Liver (tissue), 9 donors: ENCODE measurements around the gene SFTA2. TPM values are rescaled to one million over a fixed set of nuclear protein-coding genes. Genes with fewer than 3 reads are reported as not detected.

Experiments
- DNase-seq: peaks from one replicate; pipeline ENCODE4 v3.0.0-alpha.2; 2017; ENCODE audit warnings: low spot score
- H3K27ac ChIP-seq, 2 donors: one replicate each; pipeline ENCODE4 v1.7.0; 2013; ENCODE audit warnings: inconsistent platforms in 2 of 2, low read length in 2 of 2, control low read depth in 1 of 2, low read depth in 1 of 2, mild to moderate bottlenecking in 1 of 2
- H3K27me3 ChIP-seq, 4 donors: one replicate each; pipeline versions ENCODE4 v1.6.1 to v1.7.0; 2013; ENCODE audit warnings: low read length in 3 of 4, inconsistent platforms in 1 of 4, mild to moderate bottlenecking in 1 of 4, moderate library complexity in 1 of 4; ENCODE audit not compliant: control insufficient read depth in 4 of 4, insufficient read depth in 4 of 4
- H3K36me3 ChIP-seq, 4 donors: one replicate each; pipeline versions ENCODE4 v1.6.1 to v1.7.0; 2013; ENCODE audit warnings: low read length in 3 of 4, mild to moderate bottlenecking in 3 of 4, low read depth in 1 of 4, moderate library complexity in 1 of 4; ENCODE audit not compliant: control insufficient read depth in 4 of 4, insufficient read depth in 3 of 4
- H3K4me1 ChIP-seq, 4 donors: one replicate each; pipeline versions ENCODE4 v1.6.1 to v1.7.0; 2013; ENCODE audit warnings: low read length in 3 of 4, mild to moderate bottlenecking in 3 of 4, moderate library complexity in 1 of 4; ENCODE audit not compliant: control insufficient read depth in 4 of 4, insufficient read depth in 4 of 4
- H3K4me3 ChIP-seq, 3 donors: one replicate each; pipeline versions ENCODE4 v1.6.1 to v1.7.0; 2013; ENCODE audit warnings: low read length in 3 of 3, control low read depth in 1 of 3, low read depth in 1 of 3, mild to moderate bottlenecking in 1 of 3
- H3K9ac ChIP-seq, 2 donors: one replicate each; pipeline ENCODE4 v1.7.0; 2013; ENCODE audit warnings: low read length in 2 of 2, mild to moderate bottlenecking in 2 of 2, moderate library complexity in 2 of 2, control low read depth in 1 of 2, low read depth in 1 of 2
- H3K9me3 ChIP-seq, 4 donors: one replicate each; pipeline versions ENCODE4 v1.6.1 to v1.7.0; 2013; ENCODE audit warnings: low read length in 3 of 4; ENCODE audit not compliant: control insufficient read depth in 4 of 4
- EGR1 ChIP-seq, 2 donors: IDR thresholded peaks; 2 replicates each; pipeline ENCODE4 v1.6.1; 2016 to 2018; ENCODE audit warnings: antibody characterized with exemption in 2 of 2, low read depth in 2 of 2
- FOXA1 ChIP-seq: IDR thresholded peaks from 2 replicates; pipeline ENCODE4 v1.6.1; 2016; ENCODE audit warnings: antibody characterized with exemption
- FOXA2 ChIP-seq: IDR thresholded peaks from 2 replicates; pipeline ENCODE4 v1.6.1; 2016; ENCODE audit warnings: antibody characterized with exemption
- HNF4G ChIP-seq: IDR thresholded peaks from 2 replicates; pipeline ENCODE4 v1.6.1; 2016; ENCODE audit warnings: antibody characterized with exemption
- JUND ChIP-seq, 2 donors: IDR thresholded peaks; 2 replicates each; pipeline ENCODE4 v1.6.1; 2016; ENCODE audit warnings: antibody characterized with exemption in 2 of 2
- RAD21 ChIP-seq, 2 donors: IDR thresholded peaks; 2 replicates each; pipeline ENCODE4 v1.6.1; 2016; ENCODE audit warnings: antibody characterized with exemption in 2 of 2, mild to moderate bottlenecking in 2 of 2
- REST ChIP-seq: IDR thresholded peaks from 2 replicates; pipeline ENCODE4 v1.6.1; 2016; ENCODE audit warnings: antibody characterized with exemption, mild to moderate bottlenecking
- SP1 ChIP-seq: IDR thresholded peaks from 2 replicates; pipeline ENCODE4 v1.6.1; 2018; ENCODE audit warnings: antibody characterized with exemption, mild to moderate bottlenecking
- TAF1 ChIP-seq: conservative IDR thresholded peaks from 2 replicates; pipeline ENCODE4 v1.6.1; 2016; ENCODE audit warnings: antibody characterized with exemption, mild to moderate bottlenecking
- WGBS: extraction: QIAGEN DNeasy Blood & Tissue Kit; methylation state at CpG from one replicate; pipeline ENCODE4 v1.1.7; 2013; 5-methylcytosine and 5-hydroxymethylcytosine counted together
- polyA plus RNA-seq, 2 donors: library from polyadenylated mRNA; stranded (reverse) in 1 of 2; unstranded in 1 of 2; fragments of 200-250 nt in 1 of 2; fragments of >200 nt in 1 of 2; fragmentation: Nextera tagmentation in 1 of 2; extraction: Ambion mirVana in 1 of 2; gene quantifications; one replicate each; pipeline versions ENCODE4 v1.2.1 to v1.2.3, GENCODE V29; 2013 to 2015
- total RNA-seq, 2 donors: library from RNA; depleted of rRNA; stranded (reverse); fragments of >200 nt; gene quantifications; one replicate each; pipeline ENCODE4 v1.2.3, GENCODE V29; 2014
- TF ChIP-seq, protein P1 (sequence below): fragments of 150-350 bp; IDR thresholded peaks from 2 replicates; pipeline ENCODE4 v1.5.1; 2017; ENCODE audit warnings: improper control_type of control experiment, low read depth, low read length; ENCODE audit not compliant: missing input control
- TF ChIP-seq, protein P2 (sequence below): IDR thresholded peaks from 2 replicates; pipeline ENCODE4 v1.6.1; 2016; ENCODE audit warnings: antibody characterized with exemption
- donor health status: healthy.
- donor health status: healthy.
- donor health status: healthy.
- donor health status: healthy.
- donor health status: healthy.

Gene SFTA2
- total and polyA plus RNA-seq, 4 donors, result 0.60 TPM; not detected in 3

GRCh38 chr6:30891450-30891723 lies 40.6 kb downstream of the SFTA2 start:
- TF ChIP-seq TAF1 (no peak), FOXA2 (no peak)
- TF ChIP-seq, protein P1, sequence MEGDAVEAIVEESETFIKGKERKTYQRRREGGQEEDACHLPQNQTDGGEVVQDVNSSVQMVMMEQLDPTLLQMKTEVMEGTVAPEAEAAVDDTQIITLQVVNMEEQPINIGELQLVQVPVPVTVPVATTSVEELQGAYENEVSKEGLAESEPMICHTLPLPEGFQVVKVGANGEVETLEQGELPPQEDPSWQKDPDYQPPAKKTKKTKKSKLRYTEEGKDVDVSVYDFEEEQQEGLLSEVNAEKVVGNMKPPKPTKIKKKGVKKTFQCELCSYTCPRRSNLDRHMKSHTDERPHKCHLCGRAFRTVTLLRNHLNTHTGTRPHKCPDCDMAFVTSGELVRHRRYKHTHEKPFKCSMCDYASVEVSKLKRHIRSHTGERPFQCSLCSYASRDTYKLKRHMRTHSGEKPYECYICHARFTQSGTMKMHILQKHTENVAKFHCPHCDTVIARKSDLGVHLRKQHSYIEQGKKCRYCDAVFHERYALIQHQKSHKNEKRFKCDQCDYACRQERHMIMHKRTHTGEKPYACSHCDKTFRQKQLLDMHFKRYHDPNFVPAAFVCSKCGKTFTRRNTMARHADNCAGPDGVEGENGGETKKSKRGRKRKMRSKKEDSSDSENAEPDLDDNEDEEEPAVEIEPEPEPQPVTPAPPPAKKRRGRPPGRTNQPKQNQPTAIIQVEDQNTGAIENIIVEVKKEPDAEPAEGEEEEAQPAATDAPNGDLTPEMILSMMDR, result no peak
- Histone ChIP-seq H3K27me3 (no peaks in the 10 kb centered on the region), H3K9ac (no peak overlapping the region), H3K27ac (no peak overlapping the region), H3K9me3 (no peaks in the 10 kb centered on the region), H3K4me3 (no peak overlapping the region), H3K36me3 (peaks cover 0 to 6% (median 1%) of the 10 kb centered on the region in 4 donors), H3K4me1 (no peaks in the 10 kb centered on the region)
- WGBS, result 96% methylated on average over 4 of the region's 4 CpGs
- no peak for DNase-seq

GRCh38 chr6:30890646-30891449 lies 41.1 kb downstream of the SFTA2 start:
- no peaks in the 10 kb centered on the region for H3K27me3 ChIP-seq
- peaks cover 0 to 6% (median 1%) of the 10 kb centered on the region in 4 donors for H3K36me3 ChIP-seq
- H3K9me3 ChIP-seq, result no peaks in the 10 kb centered on the region
- 85% methylated on average over 12 of the region's 12 CpGs for WGBS
- H3K4me3 ChIP-seq, result no peak overlapping the region
- DNase-seq, result no peak
- H3K27ac ChIP-seq, result no peak overlapping the region
- TF ChIP-seq FOXA1 (no peak), FOXA2 (no peak), HNF4G (no peak)
- TF ChIP-seq, protein P1, result no peak
- peaks cover 0 to 5% (median 2%) of the 10 kb centered on the region in 4 donors for H3K4me1 ChIP-seq
- H3K9ac ChIP-seq, result no peak overlapping the region

DNA sequence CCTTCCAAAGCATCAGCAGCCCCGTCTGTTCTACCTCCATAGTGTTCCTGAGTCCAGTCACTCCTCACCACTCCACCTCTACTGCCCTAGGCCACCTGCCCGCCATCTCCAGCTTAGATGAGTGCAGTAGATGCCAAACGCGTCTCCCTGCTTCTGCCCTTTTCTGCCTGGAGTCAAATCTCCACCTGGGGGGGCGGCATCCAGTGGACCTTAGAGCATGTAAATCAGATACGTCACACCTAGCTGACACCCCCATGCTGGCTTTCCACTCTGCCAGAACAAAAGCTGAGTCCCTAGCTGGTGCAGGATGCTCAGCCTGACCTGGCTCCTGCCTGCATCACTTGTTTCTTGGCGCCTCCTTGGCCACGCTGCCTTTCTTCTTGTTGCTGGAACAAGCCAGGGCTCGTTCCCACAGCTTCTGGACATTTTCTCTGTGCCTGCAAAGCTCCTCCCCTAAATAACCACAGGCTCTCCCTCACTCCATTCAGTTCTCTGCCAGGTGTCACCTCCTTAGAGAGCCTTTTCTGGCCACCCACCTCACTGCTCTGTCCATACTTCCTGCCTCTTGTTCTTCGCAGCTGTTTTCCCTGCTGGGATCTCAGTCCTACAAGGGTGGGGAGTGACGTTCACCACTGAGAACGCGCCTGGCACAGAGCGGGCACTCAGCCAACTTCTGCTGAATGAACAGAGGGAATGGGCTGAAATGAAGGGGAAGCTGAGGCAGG lies 41.9 kb downstream of the SFTA2 start:
- H3K9ac ChIP-seq, result no peak overlapping the region
- 92% methylated on average over 14 of the region's 14 CpGs for WGBS
- H3K27ac ChIP-seq, result no peak overlapping the region
- peaks cover 2 to 12% (median 9%) of the 10 kb centered on the region in 4 donors for H3K4me1 ChIP-seq
- TF ChIP-seq FOXA1, result no peak
- TF ChIP-seq FOXA2, result no peak
- no peak for TF ChIP-seq RAD21 (IDR thresholded peaks at IDR 0.05)
- no peak for TF ChIP-seq EGR1 (IDR thresholded peaks at IDR 0.05; ENCODE audit: low read depth in 2 of 2)
- TF ChIP-seq, protein P2, sequence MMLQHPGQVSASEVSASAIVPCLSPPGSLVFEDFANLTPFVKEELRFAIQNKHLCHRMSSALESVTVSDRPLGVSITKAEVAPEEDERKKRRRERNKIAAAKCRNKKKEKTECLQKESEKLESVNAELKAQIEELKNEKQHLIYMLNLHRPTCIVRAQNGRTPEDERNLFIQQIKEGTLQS, result no peak
- TF ChIP-seq TAF1, result no peak
- TF ChIP-seq JUND (IDR thresholded peaks at IDR 0.05), result no peak
- TF ChIP-seq, protein P1, result no peak
- no peak for TF ChIP-seq REST
- TF ChIP-seq SP1, result no peak
- no peaks in the 10 kb centered on the region for H3K9me3 ChIP-seq
- H3K4me3 ChIP-seq, result no peak overlapping the region
- no peaks in the 10 kb centered on the region for H3K27me3 ChIP-seq
- peaks cover 0 to 6% (median 1%) of the 10 kb centered on the region in 4 donors for H3K36me3 ChIP-seq
- DNase-seq, result no peak
